ENCODE data around the gene DGKH.

The DGKH gene

GRCh38 chr13:42168496-42168895 lies 120.0 kb downstream of the DGKH start:
- no peak for DNase-seq (ENCODE audit: low spot score)
- Histone ChIP-seq H3K4me1 (ENCODE audit: insufficient read depth, poor library complexity, severe bottlenecking) (no peaks in the 10 kb centered on the region), H3K27ac (ENCODE audit: poor library complexity, severe bottlenecking) (no peak overlapping the region), H3K36me3 (ENCODE audit: low read depth) (peaks cover 59% of the 10 kb centered on the region), H3K4me3 (ENCODE audit: severe bottlenecking) (no peak overlapping the region), H3K9me3 (ENCODE audit: severe bottlenecking) (no peaks in the 10 kb centered on the region), H3K27me3 (ENCODE audit: insufficient read depth, poor library complexity, severe bottlenecking) (no peaks in the 10 kb centered on the region)
- TF ChIP-seq CTCF (IDR thresholded peaks at IDR 0.05; ENCODE audit: poor library complexity, severe bottlenecking), result no peak
- ATAC-seq (ENCODE audit: low read depth), result no peak

DNA sequence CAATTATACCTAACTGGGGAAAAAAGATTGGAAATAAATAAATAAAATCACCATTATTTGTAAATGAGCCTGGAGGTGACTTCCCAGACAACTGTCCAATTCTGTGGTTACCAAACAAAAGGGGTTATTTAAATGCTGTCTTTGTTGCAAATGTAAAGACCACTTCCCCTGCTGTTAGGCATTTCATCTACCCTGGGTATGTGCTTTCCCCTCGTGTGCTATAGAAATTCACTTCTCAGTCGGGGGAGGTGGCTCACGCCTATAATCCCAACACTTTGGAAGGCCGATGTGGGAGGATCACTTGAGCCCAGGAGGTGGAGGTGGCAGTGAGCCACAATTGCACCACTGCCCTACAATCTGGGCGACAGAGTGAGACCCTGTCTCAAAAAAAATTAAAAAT lies 121.6 kb downstream of the DGKH start:
- H3K4me3 ChIP-seq (ENCODE audit: severe bottlenecking), result no peak overlapping the region
- DNase-seq (ENCODE audit: low spot score) (no peak), ATAC-seq (ENCODE audit: low read depth) (no peak)
- TF ChIP-seq CTCF (IDR thresholded peaks at IDR 0.05; ENCODE audit: poor library complexity, severe bottlenecking), result no peak
- H3K27me3 ChIP-seq (ENCODE audit: insufficient read depth, poor library complexity, severe bottlenecking), result no peaks in the 10 kb centered on the region
- H3K4me1 ChIP-seq (ENCODE audit: insufficient read depth, poor library complexity, severe bottlenecking), result no peaks in the 10 kb centered on the region
- H3K27ac ChIP-seq (ENCODE audit: poor library complexity, severe bottlenecking), result no peak overlapping the region
- no peaks in the 10 kb centered on the region for H3K9me3 ChIP-seq (ENCODE audit: severe bottlenecking)
- peaks cover 64% of the 10 kb centered on the region for H3K36me3 ChIP-seq (ENCODE audit: low read depth)

- Histone ChIP-seq H3K4me3 (ENCODE audit: severe bottlenecking) (no peak overlapping the region), H3K27me3 (ENCODE audit: insufficient read depth, poor library complexity, severe bottlenecking) (no peaks in the 10 kb centered on the region), H3K27ac (ENCODE audit: poor library complexity, severe bottlenecking) (no peak overlapping the region), H3K4me1 (ENCODE audit: insufficient read depth, poor library complexity, severe bottlenecking) (no peaks in the 10 kb centered on the region), H3K36me3 (ENCODE audit: low read depth) (peaks cover 50% of the 10 kb centered on the region), H3K9me3 (ENCODE audit: severe bottlenecking) (no peaks in the 10 kb centered on the region)
- DNase-seq (ENCODE audit: low spot score) (no peak), ATAC-seq (ENCODE audit: low read depth) (no peak)
- TF ChIP-seq CTCF (IDR thresholded peaks at IDR 0.05; ENCODE audit: poor library complexity, severe bottlenecking), result no peak
Observed at GRCh38 chr13:42173789-42174343, 125.4 kb downstream of the DGKH start.

GRCh38 chr13:42174344-42175162 lies 126.1 kb downstream of the DGKH start:
- TF ChIP-seq CTCF (IDR thresholded peaks at IDR 0.05; ENCODE audit: poor library complexity, severe bottlenecking), result no peak
- H3K36me3 ChIP-seq (ENCODE audit: low read depth), result peaks cover 50% of the 10 kb centered on the region
- no peak overlapping the region for H3K27ac ChIP-seq (ENCODE audit: poor library complexity, severe bottlenecking)
- DNase-seq (ENCODE audit: low spot score), result no peak
- ATAC-seq (ENCODE audit: low read depth), result no peak
- H3K9me3 ChIP-seq (ENCODE audit: severe bottlenecking), result no peaks in the 10 kb centered on the region
- no peaks in the 10 kb centered on the region for H3K27me3 ChIP-seq (ENCODE audit: insufficient read depth, poor library complexity, severe bottlenecking)
- H3K4me3 ChIP-seq (ENCODE audit: severe bottlenecking), result no peak overlapping the region
- no peaks in the 10 kb centered on the region for H3K4me1 ChIP-seq (ENCODE audit: insufficient read depth, poor library complexity, severe bottlenecking)

- Histone ChIP-seq H3K4me3 (ENCODE audit: severe bottlenecking) (no peak overlapping the region), H3K27ac (ENCODE audit: poor library complexity, severe bottlenecking) (no peak overlapping the region), H3K27me3 (ENCODE audit: insufficient read depth, poor library complexity, severe bottlenecking) (no peaks in the 10 kb centered on the region), H3K36me3 (ENCODE audit: low read depth) (peaks cover 54% of the 10 kb centered on the region), H3K9me3 (ENCODE audit: severe bottlenecking) (no peaks in the 10 kb centered on the region), H3K4me1 (ENCODE audit: insufficient read depth, poor library complexity, severe bottlenecking) (no peaks in the 10 kb centered on the region)
- DNase-seq (ENCODE audit: low spot score), result no peak
- no peak for TF ChIP-seq CTCF (IDR thresholded peaks at IDR 0.05; ENCODE audit: poor library complexity, severe bottlenecking)
- no peak for ATAC-seq (ENCODE audit: low read depth)
Observed at GRCh38 chr13:42176294-42176693, 127.8 kb downstream of the DGKH start.

Data from RWPE2 (cell line).